Common myeloid progenitor, CD34-positive (primary cell): ENCODE data around the gene NANP.
"Not testable (repeated sequence)": the region's sequence is repeated elsewhere in the genome, so short reads cannot be mapped to it uniquely, and the experiment has no call there.

ENCODE experiments used
- CTCF ChIA-PET: fragments of 350-600 bp; sonication (Branson Sonifier 250); formaldehyde crosslinking; loops from one replicate; lab custom pipeline; 2021; ENCODE audit warnings: antibody characterized with exemption; lab: Charles Lee
- POLR2A ChIA-PET: fragments of 350-600 bp; sonication (Branson Sonifier 250); formaldehyde crosslinking; loops from one replicate; lab custom pipeline; 2021; ENCODE audit warnings: antibody characterized with exemption; lab: Charles Lee
- DNase-seq, 3 donors: peaks; one replicate each; pipeline versions ENCODE4 v3.0.0 to v3.0.0-alpha.2; 2013
- H3K27ac ChIP-seq, 2 experiments: 1 replicate in 1 of 2; 2 replicates in 1 of 2; pipeline ENCODE4 v1.7.0; 2013; ENCODE audit warnings: inconsistent platforms in 2 of 2, low read length in 2 of 2, mild to moderate bottlenecking in 2 of 2, low read depth in 1 of 2, moderate library complexity in 1 of 2; ENCODE audit not compliant: severe bottlenecking in 2 of 2, insufficient read depth in 1 of 2, poor library complexity in 1 of 2
- H3K27me3 ChIP-seq, 5 experiments: replicated peaks in 2 of 5; 1 replicate in 3 of 5; 2 replicates in 2 of 5; pipeline versions ENCODE4 v1.6.1 to v1.7.0; 2013; ENCODE audit warnings: low read length in 4 of 5, mild to moderate bottlenecking in 2 of 5, moderate library complexity in 2 of 5, inconsistent platforms in 1 of 5; ENCODE audit not compliant: insufficient read depth in 5 of 5, control insufficient read depth in 4 of 5
- H3K36me3 ChIP-seq, 4 experiments: 1 replicate in 2 of 4; 2 replicates in 2 of 4; pipeline versions ENCODE4 v1.6.1 to v1.7.0; 2013; ENCODE audit warnings: low read length in 3 of 4, control low read depth in 1 of 4, mild to moderate bottlenecking in 1 of 4; ENCODE audit not compliant: control insufficient read depth in 4 of 4, insufficient read depth in 4 of 4
- H3K4me1 ChIP-seq, 4 experiments: 1 replicate in 3 of 4; 2 replicates in 1 of 4; pipeline versions ENCODE4 v1.6.1 to v1.7.1; 2013; ENCODE audit warnings: low read length in 3 of 4, mild to moderate bottlenecking in 3 of 4, control low read depth in 1 of 4, inconsistent platforms in 1 of 4, moderate library complexity in 1 of 4; ENCODE audit not compliant: control insufficient read depth in 4 of 4, insufficient read depth in 4 of 4; ENCODE audit errors: control extremely low read depth in 1 of 4
- H3K4me3 ChIP-seq, 7 experiments: 1 replicate in 4 of 7; 2 replicates in 3 of 7; pipeline versions ENCODE4 v1.5.1 to v1.7.0; 2013; ENCODE audit warnings: mild to moderate bottlenecking in 7 of 7, low read length in 6 of 7, moderate library complexity in 6 of 7, inconsistent platforms in 2 of 7, low read depth in 2 of 7, control low read depth in 1 of 7; ENCODE audit not compliant: insufficient read depth in 4 of 7, control insufficient read depth in 1 of 7; ENCODE audit errors: extremely low read depth in 1 of 7
- H3K9me3 ChIP-seq, 5 experiments: 1 replicate in 4 of 5; 2 replicates in 1 of 5; pipeline versions ENCODE4 v1.6.1 to v1.7.1; 2013; ENCODE audit warnings: low read length in 4 of 5, mild to moderate bottlenecking in 2 of 5, inconsistent platforms in 1 of 5, low read depth in 1 of 5, moderate library complexity in 1 of 5; ENCODE audit not compliant: control insufficient read depth in 4 of 5, insufficient read depth in 2 of 5; ENCODE audit errors: control extremely low read depth in 1 of 5
- WGBS: methylation state at CpG from one replicate; pipeline ENCODE4 v1.1.5; 2013; ENCODE audit not compliant: insufficient coverage; 5-methylcytosine and 5-hydroxymethylcytosine counted together

The NANP gene

DNA sequence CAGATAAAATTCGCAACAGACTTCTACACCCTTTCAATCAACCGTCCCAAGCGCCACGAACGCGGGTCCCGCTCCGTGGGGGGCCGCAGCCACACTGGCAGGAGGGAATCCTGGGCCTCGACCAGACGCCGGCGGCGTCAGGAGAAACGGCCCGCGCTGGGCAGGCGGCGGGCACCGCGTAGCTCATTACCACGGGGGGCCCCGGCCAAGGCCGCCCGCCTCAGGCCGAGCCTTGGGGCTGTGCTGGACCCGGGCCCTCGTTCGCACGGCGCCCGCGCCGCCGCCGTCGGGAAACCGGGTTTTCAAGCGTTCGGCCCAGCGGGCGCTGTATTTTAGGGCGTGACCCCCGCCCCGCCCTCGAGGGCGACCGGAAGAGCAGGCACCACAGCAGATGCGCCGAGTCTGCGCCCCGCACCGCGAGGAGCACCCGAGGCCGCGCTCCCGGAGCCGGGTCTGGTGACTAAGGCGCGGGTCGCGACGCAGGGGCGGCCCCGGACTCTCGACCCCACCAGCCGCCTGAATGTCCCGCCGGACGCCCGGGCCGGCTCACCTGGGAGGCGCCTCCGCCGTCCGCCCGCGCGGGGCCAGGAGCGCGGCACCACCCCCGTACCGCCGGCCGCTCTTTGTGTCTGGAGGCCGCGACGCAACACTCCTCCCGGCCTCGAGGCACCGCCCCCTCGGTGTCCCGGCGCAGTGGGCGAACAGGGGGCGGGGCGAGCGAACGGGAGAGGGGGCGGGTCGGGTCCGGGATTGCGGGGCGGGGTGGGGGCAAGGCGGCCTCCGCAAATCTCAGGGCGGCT lies 38.7 kb downstream of the NANP start, which contains the start of gene NINL:
Gene NINL (minus strand): TSS at position 627 of the 800 bp plus-strand sequence. CDS start 58,944 bp downstream, outside the sequence.
- CTCF ChIA-PET, result no interaction called here
- Histone ChIP-seq H3K27ac (no peak within 1 kb of the TSS), H3K4me3 (peak within 1 kb of the TSS; percentile 12 to 70 (median 54)), H3K4me1 (peaks cover 0 to 12% (median 7%) of the 10 kb centered on the region in 4 experiments), H3K9me3 (peaks cover 0 to 2% (median 0%) of the 10 kb centered on the region in 5 experiments), H3K27me3 (peaks cover 0 to 69% (median 20%) of the 10 kb centered on the region in 5 experiments), H3K36me3 (no peaks in the 10 kb centered on the region)
- 3% methylated on average over 98 of the region's 108 CpGs for WGBS
- POLR2A ChIA-PET, result no interaction called here
- peak; percentile 14 to 36 (median 25) for DNase-seq

DNA sequence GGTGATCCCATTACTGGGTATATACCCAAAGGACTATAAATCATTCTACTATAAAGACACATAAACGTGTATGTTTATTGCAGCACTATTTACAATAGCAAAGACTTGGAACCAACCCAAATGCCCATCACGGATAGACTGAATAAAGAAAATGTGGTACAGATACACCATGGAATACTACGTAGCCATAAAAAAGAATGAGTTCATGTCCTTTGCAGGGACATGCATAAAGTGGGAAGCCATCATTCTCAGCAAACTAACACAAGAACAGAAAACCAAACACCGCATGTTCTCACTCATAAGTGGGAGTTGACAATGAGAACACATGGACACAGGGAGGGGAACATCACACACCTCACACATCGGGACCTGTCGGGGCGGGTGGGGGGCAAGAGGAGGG lies 40.2 kb downstream of the NANP start:
- H3K36me3 ChIP-seq, H3K9me3 ChIP-seq, CTCF ChIA-PET, DNase-seq, POLR2A ChIA-PET, H3K4me3 ChIP-seq, H3K27ac ChIP-seq: not testable (repeated sequence)
- Histone ChIP-seq H3K4me1 (peaks cover 0 to 12% (median 7%) of the 10 kb centered on the region in 4 experiments), H3K27me3 (peaks cover 0 to 72% (median 22%) of the 10 kb centered on the region in 5 experiments)
- WGBS, result 100% methylated on average over 4 of the region's 7 CpGs

DNA sequence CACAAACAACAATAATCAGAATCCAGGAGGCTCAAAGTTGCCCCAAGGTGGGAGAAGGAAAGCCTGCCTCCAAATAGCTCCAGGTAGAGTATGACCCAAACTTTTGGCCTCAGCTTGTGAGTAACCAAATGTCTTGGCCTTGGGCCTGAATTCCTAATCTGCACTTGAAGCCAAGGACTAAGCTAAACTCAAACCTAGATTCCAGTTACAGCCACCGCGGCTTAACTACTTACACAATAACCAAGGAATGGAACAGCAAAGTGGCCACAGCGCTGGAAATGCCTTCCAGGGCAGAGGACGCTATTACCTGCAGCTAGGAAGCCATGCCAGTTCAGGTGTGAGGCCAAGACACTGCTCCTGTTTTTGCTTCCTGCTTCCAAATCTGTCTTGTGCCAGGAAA lies 43.1 kb downstream of the NANP start:
- ChIA-PET CTCF (no interaction called here), POLR2A (no interaction called here)
- no peak overlapping the region for H3K4me3 ChIP-seq
- H3K9me3 ChIP-seq, result peaks cover 0 to 2% (median 0%) of the 10 kb centered on the region in 5 experiments
- DNase-seq, result no peak
- no peaks in the 10 kb centered on the region for H3K36me3 ChIP-seq
- no peak overlapping the region for H3K27ac ChIP-seq
- WGBS, result 100% methylated on average over 4 of the region's 4 CpGs
- peaks cover 0 to 12% (median 7%) of the 10 kb centered on the region in 4 experiments for H3K4me1 ChIP-seq
- H3K27me3 ChIP-seq, result peaks cover 0 to 46% (median 16%) of the 10 kb centered on the region in 5 experiments

DNA sequence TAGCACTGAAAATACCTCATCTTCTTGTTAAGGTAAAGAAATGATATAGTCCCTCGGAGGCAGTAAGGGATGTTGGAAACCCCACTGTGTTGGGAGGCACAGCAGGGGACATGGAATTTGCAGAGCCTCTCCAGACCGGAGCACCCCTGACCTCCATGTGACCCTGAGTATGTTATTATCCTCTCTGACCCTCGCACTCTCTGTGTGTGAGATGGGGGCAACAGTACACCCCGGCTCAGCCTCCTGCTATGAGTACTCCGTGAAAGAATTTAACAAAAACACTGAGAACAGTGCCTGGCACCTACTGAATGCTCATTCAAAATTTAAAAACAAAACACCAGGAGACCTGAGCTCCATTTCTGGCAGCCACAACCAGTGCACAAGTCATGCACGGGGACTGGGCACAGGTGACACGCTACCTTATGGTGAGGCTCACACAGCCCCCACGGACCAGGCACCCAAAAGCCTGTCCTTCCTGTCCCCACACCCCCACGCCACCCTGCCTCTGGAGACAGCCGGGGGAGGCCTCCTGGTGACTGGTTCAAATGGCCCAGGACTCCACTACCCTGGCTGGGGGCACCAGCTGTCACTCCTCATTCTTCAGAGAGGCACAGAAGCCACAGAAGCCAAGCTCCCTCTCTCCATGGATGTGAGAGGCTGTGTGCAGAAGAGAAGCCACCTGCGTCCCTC lies 44.6 kb downstream of the NANP start:
- H3K36me3 ChIP-seq, result no peaks in the 10 kb centered on the region
- CTCF ChIA-PET, result interaction anchor here (1.0 kb wide), 1 partner anchor 20 kb away, joined by 4 read pairs; no protein-coding TSS in a partner anchor
- peaks cover 0 to 32% (median 10%) of the 10 kb centered on the region in 5 experiments for H3K27me3 ChIP-seq
- H3K4me1 ChIP-seq, result no peaks in the 10 kb centered on the region
- WGBS, result 98% methylated on average over 10 of the region's 11 CpGs
- H3K27ac ChIP-seq, result no peak overlapping the region
- no peak for DNase-seq
- POLR2A ChIA-PET, result no interaction called here
- H3K4me3 ChIP-seq, result no peak overlapping the region
- H3K9me3 ChIP-seq, result peaks cover 0 to 2% (median 0%) of the 10 kb centered on the region in 5 experiments

DNA sequence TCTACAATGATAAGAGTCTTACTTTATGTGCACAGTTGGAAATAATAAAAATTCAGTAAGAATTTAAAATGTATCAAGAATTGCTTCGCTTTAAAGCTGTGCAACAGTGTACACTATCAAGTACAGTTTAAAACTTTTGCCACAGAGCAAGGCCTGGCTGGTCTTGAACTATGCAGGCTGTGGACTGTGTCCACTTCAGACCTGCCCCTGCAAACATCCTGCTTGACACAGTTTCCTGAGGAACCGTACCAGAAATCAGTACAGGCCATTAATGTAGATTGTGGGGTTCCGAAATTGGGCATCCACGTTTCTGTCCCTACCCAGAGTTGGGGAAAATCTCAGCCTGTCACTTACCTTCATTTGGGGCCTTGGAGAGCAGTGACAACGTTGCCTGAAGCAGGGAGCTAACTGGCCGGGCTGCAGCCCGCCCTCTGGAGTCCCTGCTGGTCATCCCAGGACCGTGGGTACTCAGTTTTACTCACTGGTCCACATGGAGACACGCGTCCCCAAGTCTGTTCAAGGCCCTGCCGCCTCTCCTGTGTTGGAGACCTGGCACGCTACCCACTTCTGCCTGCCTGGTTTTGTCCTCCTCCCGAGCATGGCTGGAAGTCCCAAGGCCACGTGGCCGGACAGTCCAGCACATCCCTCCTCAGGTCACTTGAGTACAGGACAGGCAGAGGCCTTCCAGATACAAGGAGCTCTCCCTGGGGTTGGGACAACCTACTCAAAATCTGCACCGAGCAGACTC lies 46.9 kb downstream of the NANP start:
- Histone ChIP-seq H3K36me3 (no peaks in the 10 kb centered on the region), H3K27me3 (peaks cover 0 to 12% (median 3%) of the 10 kb centered on the region in 5 experiments), H3K4me3 (no peak overlapping the region), H3K27ac (no peak overlapping the region), H3K4me1 (no peaks in the 10 kb centered on the region), H3K9me3 (no peaks in the 10 kb centered on the region)
- ChIA-PET CTCF (no interaction called here), POLR2A (no interaction called here)
- no peak for DNase-seq
- 91% methylated on average over 13 of the region's 16 CpGs for WGBS

DNA sequence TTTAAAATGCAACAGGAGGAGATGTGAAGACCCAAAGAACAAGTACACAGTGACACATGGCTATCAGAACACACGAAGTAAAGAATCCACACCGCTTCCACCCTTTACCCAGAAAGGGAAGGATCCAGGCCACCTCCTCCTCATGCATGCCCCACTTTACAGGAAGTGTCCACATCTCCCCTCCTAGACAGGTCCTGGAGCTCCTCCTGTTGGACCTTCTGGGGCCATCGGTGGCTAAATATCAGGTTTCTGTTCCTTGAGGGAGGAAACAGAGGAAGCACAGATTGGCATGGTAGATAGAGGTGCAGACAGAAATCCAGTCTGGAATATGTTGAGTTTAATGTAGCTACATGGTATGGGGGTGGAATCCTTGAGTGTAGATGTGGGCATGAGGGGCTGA lies 49.4 kb downstream of the NANP start:
- Histone ChIP-seq H3K9me3 (no peaks in the 10 kb centered on the region), H3K27ac (no peak overlapping the region), H3K4me1 (no peaks in the 10 kb centered on the region), H3K36me3 (no peaks in the 10 kb centered on the region), H3K27me3 (peaks cover 0 to 3% (median 0%) of the 10 kb centered on the region in 5 experiments), H3K4me3 (no peak overlapping the region)
- WGBS, result 92% methylated on average over 2 of the region's 3 CpGs
- CTCF ChIA-PET, result no interaction called here
- DNase-seq, result no peak
- POLR2A ChIA-PET, result no interaction called here
